Spleen (tissue), 7 donors: ENCODE data around the gene SORBS1.

Experiments used
- CTCF ChIP-seq, 11 experiments: fragments of 200-600 bp in 7 of 11; fragments of 450-650 bp in 4 of 11; sonication (generic) in 4 of 11; IDR thresholded peaks in 8 of 11; conservative IDR thresholded peaks in 3 of 11; 1 replicate in 7 of 11; 2 replicates in 4 of 11; pipeline versions ENCODE4 v1.4.0 to v1.8.0; 2016 to 2021; ENCODE audit warnings: antibody characterized with exemption in 11 of 11, inconsistent platforms in 4 of 11, mild to moderate bottlenecking in 1 of 11
- POLR2A ChIP-seq, 3 donors: fragments of 450-650 bp; IDR thresholded peaks; one replicate each; pipeline ENCODE4 v1.5.1; 2017; ENCODE audit warnings: antibody characterized with exemption in 3 of 3, mild to moderate bottlenecking in 1 of 3
- POLR2AphosphoS5 ChIP-seq, 3 donors: sonication (generic); formaldehyde crosslinking; IDR thresholded peaks; one replicate each; pipeline ENCODE4 v1.5.1; 2017; ENCODE audit warnings: antibody characterized with exemption in 3 of 3
- donor health status: DM: no; HTN: no; CAD: no; lungs with moderate emphysema.
- donor health status: DM: no; HTN: no; CAD: no.
- donor health status: DM: no; HTN: no; CAD: no.

GRCh38 chr10:95399183-95399582 is 162.0 kb downstream of the SORBS1 start:
- no peak for TF ChIP-seq CTCF (IDR thresholded peaks at IDR 0.05 in 8 of 11, conservative IDR thresholded peaks at IDR 0.05 in 3 of 11)
- TF ChIP-seq POLR2A (IDR thresholded peaks at IDR 0.05): no peak
- TF ChIP-seq POLR2AphosphoS5 (IDR thresholded peaks at IDR 0.05): no peak
